OCI-LY1 (cell line): Measurements from ENCODE around the gene PHLDB2.

Experiments
- CTCF ChIP-seq: fragments of 200-600 bp; sonication (generic), shearing (Covaris generic); IDR thresholded peaks from 2 replicates; pipeline ENCODE4 v1.5.1; 2017; ENCODE audit warnings: mild to moderate bottlenecking, antibody characterized with exemption, low read length, moderate library complexity, mixed read lengths
- EZH2 ChIP-seq: fragments of 200-600 bp; sonication (generic), shearing (Covaris generic); IDR thresholded peaks from 2 replicates; pipeline ENCODE4 v1.8.0; 2017; ENCODE audit warnings: borderline replicate concordance, mixed run types, mild to moderate bottlenecking, antibody characterized with exemption, low read length, moderate library complexity, mixed read lengths

DNA sequence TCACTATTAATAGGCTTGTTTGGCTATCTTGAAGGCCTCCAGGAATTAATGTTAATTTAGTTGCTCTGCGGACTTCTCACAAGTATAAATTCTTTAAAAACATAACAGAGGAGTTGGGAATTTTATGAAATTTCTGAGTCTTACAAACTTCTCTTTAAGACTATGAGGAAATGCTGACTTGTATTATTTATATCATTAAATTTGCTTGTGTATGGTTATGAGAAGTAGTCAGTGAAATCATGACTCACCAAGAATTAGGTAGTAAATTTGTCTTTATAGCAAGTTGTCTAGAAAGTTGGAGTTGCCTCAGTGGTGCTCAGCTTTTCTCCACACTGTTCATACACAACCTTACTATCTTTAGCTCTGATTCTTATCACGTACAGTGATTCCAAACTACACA, 26.5 kb downstream of the PHLDB2 start:
- no peak for TF ChIP-seq CTCF
- no peak for TF ChIP-seq EZH2
